ENCODE measurements around the gene NOS2.
"Not testable (repeated sequence)": the region's sequence is repeated elsewhere in the genome, so short reads cannot be mapped to it uniquely, and the experiment has no call there.

Gene NOS2

GRCh38 chr17:27800522-27800921 is at the start of gene NOS2:
TSS of gene NOS2 (minus strand) at chr17:27800529. CDS start at chr17:27798809, 1,720 bp downstream.
- DNase-seq, result no peak

- no peak for DNase-seq
Observed at GRCh38 chr17:27849474-27850185, 49.3 kb upstream of the NOS2 start.

DNA sequence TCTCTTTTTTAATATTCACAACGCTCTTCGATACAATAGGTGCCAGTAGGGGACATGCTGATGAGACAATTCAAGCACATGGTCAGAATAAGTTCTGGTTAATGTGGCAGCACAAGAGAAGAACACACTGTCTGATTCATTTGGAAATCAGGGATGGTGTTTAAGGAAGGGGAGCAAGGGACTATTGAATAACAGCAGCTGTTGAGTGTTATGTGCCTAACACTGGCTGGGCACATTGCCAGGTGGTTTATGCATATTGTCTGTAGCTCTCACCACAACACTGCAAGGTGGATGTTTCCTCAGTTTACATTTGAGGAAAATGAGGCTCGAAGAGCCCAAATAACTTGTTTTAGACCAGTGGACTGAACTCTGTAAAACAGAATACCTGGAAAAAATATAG is 48.6 kb upstream of the NOS2 start:
- DNase-seq, result no peak

- not testable (repeated sequence) for DNase-seq
Observed at GRCh38 chr17:27846808-27847307, 46.5 kb upstream of the NOS2 start.

GRCh38 chr17:27846042-27846655 is 45.8 kb upstream of the NOS2 start:
- peak; percentile 31 for DNase-seq

DNA sequence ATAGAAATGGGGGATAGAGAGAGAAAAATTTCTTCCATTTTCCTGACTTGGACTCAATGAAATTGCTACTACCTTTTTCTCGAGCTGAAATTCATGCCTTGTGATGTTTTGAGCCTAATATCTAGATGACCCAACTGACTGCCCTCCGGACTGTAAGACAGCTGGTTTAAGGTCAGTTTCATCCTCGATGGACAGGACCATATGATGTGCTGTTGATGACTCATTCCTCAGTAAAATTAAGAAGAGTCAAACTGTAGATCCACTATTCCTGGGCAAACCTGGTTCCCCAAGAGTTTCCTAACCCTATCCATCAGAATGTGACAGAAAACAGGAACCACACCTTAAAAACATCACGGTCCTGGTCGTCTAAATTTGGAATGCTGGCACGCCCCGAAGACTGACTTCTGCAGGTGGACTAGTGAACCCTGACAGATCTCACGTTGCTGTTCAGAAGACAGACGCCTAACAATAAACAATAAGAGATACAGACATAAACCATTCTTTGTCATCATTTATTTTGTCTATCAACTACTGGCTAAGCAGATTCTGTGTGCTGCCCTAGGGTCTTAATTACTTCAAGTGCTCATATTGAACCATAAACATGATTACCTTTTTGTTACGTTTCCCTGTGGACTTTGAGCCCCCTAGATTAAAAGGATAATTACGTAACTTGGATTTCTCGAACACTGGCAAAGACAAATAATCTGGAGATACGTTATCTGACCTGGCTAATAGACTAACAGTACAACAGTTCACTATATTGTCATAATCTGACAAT is 45.1 kb upstream of the NOS2 start:
- no peak for DNase-seq

GRCh38 chr17:27840688-27841087 is 40.4 kb upstream of the NOS2 start:
- no peak for DNase-seq

DNA sequence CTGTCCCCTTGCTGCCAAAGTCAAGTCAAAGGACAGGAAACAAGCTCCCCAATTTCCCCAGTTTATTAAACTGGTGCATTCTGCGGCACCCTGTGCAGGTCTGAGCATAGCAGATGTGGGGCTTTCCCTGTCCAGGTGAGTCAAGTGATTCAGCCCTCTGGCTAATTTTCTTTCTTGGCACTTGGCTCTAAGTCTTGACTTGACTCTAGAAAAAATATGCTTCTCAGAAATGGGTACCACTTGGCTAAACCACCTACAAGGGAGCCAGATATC is 40.0 kb upstream of the NOS2 start:
- not testable (repeated sequence) for DNase-seq

DNA sequence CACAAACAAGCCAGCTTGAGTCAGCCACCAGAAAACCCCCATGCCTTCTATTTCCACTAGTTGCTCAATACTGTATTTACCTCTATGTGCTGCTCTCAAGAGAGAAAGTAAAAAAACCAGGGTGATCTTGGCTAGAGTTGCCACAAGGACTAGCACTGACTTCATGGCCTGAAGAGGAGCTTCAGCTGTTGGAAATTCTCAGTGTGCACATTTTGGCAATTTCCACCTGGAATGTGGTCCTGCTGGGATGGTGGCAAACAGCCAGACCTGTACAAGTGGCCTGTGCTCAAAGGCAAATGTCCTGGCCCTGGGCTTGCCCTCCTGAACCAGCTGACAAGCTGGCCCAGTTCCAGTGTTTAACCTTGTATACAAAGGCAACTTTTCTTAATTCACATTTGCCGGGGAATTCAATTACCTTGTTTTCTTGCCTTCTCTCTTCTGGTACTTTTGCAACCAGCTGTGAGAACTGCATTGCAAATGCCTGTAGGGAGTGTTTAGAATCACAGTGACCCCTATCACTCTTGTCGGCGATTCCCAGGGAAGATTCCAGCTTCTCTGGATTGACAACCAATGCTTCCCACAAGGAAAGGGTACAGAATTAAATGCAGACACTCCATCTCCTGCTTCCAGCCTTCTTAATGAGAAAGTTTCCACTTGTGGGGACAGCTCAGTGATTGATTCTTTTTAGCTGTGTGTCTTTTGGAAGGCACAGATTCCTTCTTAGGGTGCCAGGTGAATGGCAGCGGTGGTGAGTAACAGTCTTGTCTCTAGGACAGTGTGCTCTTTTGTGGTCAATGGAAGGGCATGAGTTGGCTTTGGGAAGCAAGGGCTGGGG is 39.5 kb upstream of the NOS2 start:
- not testable (repeated sequence) for DNase-seq

GRCh38 chr17:27838607-27839006 is 38.3 kb upstream of the NOS2 start:
- DNase-seq, result not testable (repeated sequence)

DNA sequence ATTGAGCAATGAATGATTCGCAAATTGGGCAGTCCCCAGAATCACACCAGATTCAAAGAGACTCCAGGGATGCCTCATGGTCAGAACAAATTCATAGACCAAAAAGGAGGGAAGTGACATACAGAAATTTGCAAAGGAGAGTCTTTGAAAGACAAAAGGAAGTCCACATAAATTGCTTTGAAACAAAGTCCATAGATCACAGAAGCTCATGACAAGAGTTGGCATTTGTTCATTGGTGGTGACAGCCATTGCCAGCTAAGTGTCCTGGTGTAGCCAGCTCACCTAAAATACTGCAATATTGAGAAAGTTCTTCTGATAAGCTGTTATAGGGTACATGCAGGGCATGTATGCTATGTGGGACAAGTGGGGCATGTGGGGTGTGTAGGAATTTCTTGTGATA is 37.4 kb upstream of the NOS2 start:
- DNase-seq, result not testable (repeated sequence)

GRCh38 chr17:27836651-27837050 is 36.3 kb upstream of the NOS2 start:
- no peak for DNase-seq

- no peak for DNase-seq
Observed at GRCh38 chr17:27834571-27834970, 34.2 kb upstream of the NOS2 start.

GRCh38 chr17:27832831-27833230 is 32.5 kb upstream of the NOS2 start:
- no peak for DNase-seq

- not testable (repeated sequence) for DNase-seq
Observed at GRCh38 chr17:27829888-27830287, 29.6 kb upstream of the NOS2 start.

DNA sequence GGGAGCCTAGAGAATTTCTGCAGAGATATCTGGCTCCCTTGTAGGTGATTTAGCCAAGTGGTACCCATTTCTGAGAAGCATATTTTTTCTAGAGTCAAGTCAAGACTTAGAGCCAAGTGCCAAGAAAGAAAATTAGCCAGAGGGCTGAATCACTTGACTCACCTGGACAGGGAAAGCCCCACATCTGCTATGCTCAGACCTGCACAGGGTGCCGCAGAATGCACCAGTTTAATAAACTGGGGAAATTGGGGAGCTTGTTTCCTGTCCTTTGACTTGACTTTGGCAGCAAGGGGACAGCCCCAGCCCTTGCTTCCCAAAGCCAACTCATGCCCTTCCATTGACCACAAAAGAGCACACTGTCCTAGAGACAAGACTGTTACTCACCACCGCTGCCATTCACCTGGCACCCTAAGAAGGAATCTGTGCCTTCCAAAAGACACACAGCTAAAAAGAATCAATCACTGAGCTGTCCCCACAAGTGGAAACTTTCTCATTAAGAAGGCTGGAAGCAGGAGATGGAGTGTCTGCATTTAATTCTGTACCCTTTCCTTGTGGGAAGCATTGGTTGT is 28.9 kb upstream of the NOS2 start:
- not testable (repeated sequence) for DNase-seq

GRCh38 chr17:27825459-27825858 is 25.1 kb upstream of the NOS2 start:
- no peak for DNase-seq

DNA sequence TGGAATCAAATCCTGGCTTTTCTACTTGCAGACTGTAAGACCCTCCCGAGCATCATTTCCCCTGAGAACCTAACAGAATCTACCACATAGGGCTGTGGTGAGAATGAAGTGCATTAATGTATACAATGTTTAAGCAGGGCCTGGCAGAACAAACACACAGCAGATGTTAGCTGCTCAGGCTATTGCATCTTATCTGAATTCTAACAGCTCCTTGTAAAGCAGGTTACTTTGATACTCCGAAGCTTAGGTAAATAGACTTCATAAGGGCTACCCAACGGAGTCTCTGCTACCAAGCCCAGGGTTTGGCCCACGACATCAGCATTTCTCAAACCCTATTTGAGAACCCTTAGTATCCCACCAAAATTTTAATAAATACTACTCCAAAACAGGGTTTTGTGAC is 24.4 kb upstream of the NOS2 start:
- no peak for DNase-seq

DNA sequence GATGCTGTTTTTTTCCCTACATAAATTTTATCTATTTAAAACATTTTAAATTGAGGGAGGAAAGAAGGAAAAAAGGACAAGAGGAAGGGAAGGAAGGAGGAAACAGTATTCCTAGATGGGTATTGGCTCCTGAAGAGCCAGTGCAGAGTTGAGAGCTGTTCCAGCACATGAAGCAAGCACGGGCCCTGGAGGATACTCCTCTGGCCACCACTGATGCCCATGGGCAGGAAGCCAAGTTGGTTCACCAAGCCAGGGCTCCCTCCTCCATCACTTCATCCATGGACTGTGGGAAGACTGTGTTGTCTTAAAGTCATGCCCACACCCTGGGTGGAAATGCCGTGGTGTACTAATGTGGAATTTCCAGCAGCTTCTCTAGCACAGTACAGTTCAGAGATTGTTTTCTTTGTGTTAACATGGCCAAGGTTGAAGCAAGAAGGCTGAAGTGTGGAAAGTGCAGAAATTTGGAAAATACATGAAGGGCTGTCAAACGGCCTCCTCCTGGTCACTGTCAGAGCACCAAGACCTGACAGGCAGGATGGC is 23.9 kb upstream of the NOS2 start:
- no peak for DNase-seq

- DNase-seq, result not testable (repeated sequence)
Observed at GRCh38 chr17:27822108-27822507, 21.8 kb upstream of the NOS2 start.

DNA sequence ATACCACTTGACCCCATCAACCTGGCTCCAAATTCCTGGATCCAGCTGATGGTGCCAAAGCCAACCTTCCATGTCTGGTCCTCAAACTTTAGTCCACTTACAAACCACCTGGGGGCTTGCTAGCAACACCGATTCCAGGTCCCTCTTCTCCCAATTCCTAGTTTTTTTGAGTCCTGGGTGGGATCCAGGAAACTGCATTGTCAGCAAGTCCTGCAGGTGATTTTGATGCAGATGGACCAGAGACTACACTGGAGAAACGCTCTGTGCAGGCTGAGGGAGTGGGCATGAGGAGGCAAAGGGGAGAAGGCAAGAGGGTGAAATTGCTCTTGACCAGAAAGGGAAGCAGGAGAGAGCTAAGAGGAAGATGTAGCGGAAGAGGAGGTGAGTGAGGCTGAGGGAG is 21.0 kb upstream of the NOS2 start:
- no peak for DNase-seq

- no peak for DNase-seq
Observed at GRCh38 chr17:27819145-27819544, 18.8 kb upstream of the NOS2 start.
